Mesothelial cell of epicardium (in vitro differentiated cells): ENCODE data around the gene FUT8. TPM values are rescaled to one million over a fixed set of nuclear protein-coding genes. Genes with fewer than 3 reads are reported as not detected.

Source experiments
- DNase-seq, 2 experiments: peaks; one replicate each; pipeline ENCODE4 v3.0.0; 2021; ENCODE audit warnings: low spot score in 2 of 2; ENCODE audit not compliant: unreplicated experiment in 2 of 2
- H3K27ac Mint-ChIP-seq: 2 replicates; pipeline ENCODE4 v1.8.0; 2021; ENCODE audit warnings: mixed read lengths
- H3K27me3 Mint-ChIP-seq: 2 replicates; pipeline ENCODE4 v1.8.0; 2021; ENCODE audit warnings: low read depth, mixed read lengths
- H3K36me3 Mint-ChIP-seq: 2 replicates; pipeline ENCODE4 v1.8.0; 2021; ENCODE audit warnings: mixed read lengths
- H3K4me1 Mint-ChIP-seq: 2 replicates; pipeline ENCODE4 v1.8.0; 2021; ENCODE audit warnings: mixed read lengths
- H3K4me3 Mint-ChIP-seq: 2 replicates; pipeline ENCODE4 v1.8.0; 2021; ENCODE audit warnings: mild to moderate bottlenecking, moderate library complexity, mixed read lengths
- H3K9me3 Mint-ChIP-seq: 2 replicates; pipeline ENCODE4 v1.8.0; 2021; ENCODE audit warnings: mixed read lengths
- CTCF ChIP-seq: fragments of 200-600 bp; sonication (generic); IDR thresholded peaks from one replicate; pipeline ENCODE4 v1.5.0; 2021; ENCODE audit warnings: antibody characterized with exemption; ENCODE audit not compliant: unreplicated experiment
- total RNA-seq: library from RNA; stranded (reverse); gene quantifications from 3 replicates; pipeline ENCODE4 v1.2.1, GENCODE V29; 2021

FUT8 gene
- total RNA-seq, 1 donor from 2014 or later: 49.4 TPM

- H3K9me3 Mint-ChIP-seq: no peaks in the 10 kb centered on the region
- no peak for TF ChIP-seq CTCF
- no peaks in the 10 kb centered on the region for H3K36me3 Mint-ChIP-seq
- H3K4me3 Mint-ChIP-seq: peak overlapping the region; percentile 97
- H3K27me3 Mint-ChIP-seq: no peaks in the 10 kb centered on the region
- peaks cover 25% of the 10 kb centered on the region for H3K4me1 Mint-ChIP-seq
- peak; percentile 77 to 87 for DNase-seq
- peak overlapping the region; percentile 98 for H3K27ac Mint-ChIP-seq
Observed at GRCh38 chr14:65411656-65412031, 886 bp upstream of the FUT8 start.

- Mint-ChIP-seq H3K27ac (peak overlapping the region; percentile 83), H3K9me3 (no peaks in the 10 kb centered on the region)
Observed at GRCh38 chr14:65412856-65413738, 567 bp downstream of the FUT8 start.

GRCh38 chr14:65413739-65414045 is 1.2 kb downstream of the FUT8 start:
- no peak for TF ChIP-seq CTCF
- Mint-ChIP-seq H3K27ac (peak overlapping the region; percentile 37), H3K4me3 (peak overlapping the region; percentile 97), H3K36me3 (no peaks in the 10 kb centered on the region), H3K27me3 (no peaks in the 10 kb centered on the region), H3K9me3 (no peaks in the 10 kb centered on the region), H3K4me1 (peaks cover 31% of the 10 kb centered on the region)
- DNase-seq: no peak

More at GRCh38 chr14:65412856-65413738, 567 bp downstream of the FUT8 start:
- H3K4me3 Mint-ChIP-seq: peak overlapping the region; percentile 97
- no peak for DNase-seq
- no peak for TF ChIP-seq CTCF
- no peaks in the 10 kb centered on the region for H3K36me3 Mint-ChIP-seq
- no peaks in the 10 kb centered on the region for H3K27me3 Mint-ChIP-seq
- peaks cover 29% of the 10 kb centered on the region for H3K4me1 Mint-ChIP-seq

GRCh38 chr14:65414961-65415589 is 2.5 kb downstream of the FUT8 start:
- Mint-ChIP-seq H3K27me3 (no peaks in the 10 kb centered on the region), H3K9me3 (no peaks in the 10 kb centered on the region), H3K27ac (no peak overlapping the region), H3K36me3 (no peaks in the 10 kb centered on the region), H3K4me1 (peaks cover 35% of the 10 kb centered on the region), H3K4me3 (peak overlapping the region; percentile 17)
- TF ChIP-seq CTCF: peak; percentile 32
- no peak for DNase-seq

- Mint-ChIP-seq H3K36me3 (no peaks in the 10 kb centered on the region), H3K4me3 (no peak overlapping the region), H3K27ac (no peak overlapping the region), H3K27me3 (no peaks in the 10 kb centered on the region), H3K4me1 (peaks cover 35% of the 10 kb centered on the region), H3K9me3 (no peaks in the 10 kb centered on the region)
- no peak for TF ChIP-seq CTCF
- DNase-seq: no peak
Observed at GRCh38 chr14:65415613-65416012, 3.1 kb downstream of the FUT8 start.
